ENCODE measurements around the gene RNASE13.

The RNASE13 gene

GRCh38 chr14:21029917-21030316 is 4.7 kb downstream of the RNASE13 start, which contains the start of gene TPPP2:
Gene TPPP2, plus strand, starts transcription at chr14:21030217. Its CDS starts 365 bp downstream, at chr14:21030582.
- TF ChIP-seq CTCF (IDR thresholded peaks at IDR 0.05; ENCODE audit: low read depth, low read length) = no peak
- no peak within 1 kb of the TSS for H3K4me3 ChIP-seq (replicated peaks in 1 of 2; ENCODE audit: low read depth in 2 of 2, low read length in 2 of 2)

GRCh38 chr14:21026988-21027315 is 7.7 kb downstream of the RNASE13 start:
- no peak overlapping the region for H3K4me3 ChIP-seq (replicated peaks in 1 of 2; ENCODE audit: low read depth in 2 of 2, low read length in 2 of 2)
- no peak for TF ChIP-seq CTCF (IDR thresholded peaks at IDR 0.05; ENCODE audit: low read depth, low read length)
- peak in 1 of 2 donors; percentile 38 for DNase-seq (ENCODE audit: low read depth in 2 of 2)

More at GRCh38 chr14:21029917-21030316, 4.7 kb downstream of the RNASE13 start, which contains the start of gene TPPP2:
- DNase-seq (ENCODE audit: low read depth in 2 of 2) = no peak

GRCh38 chr14:21026274-21026987 is 8.2 kb downstream of the RNASE13 start:
- H3K4me3 ChIP-seq (replicated peaks in 1 of 2; ENCODE audit: low read depth in 2 of 2, low read length in 2 of 2) = no peak overlapping the region
- TF ChIP-seq CTCF (IDR thresholded peaks at IDR 0.05; ENCODE audit: low read depth, low read length) = no peak
- no peak for DNase-seq (ENCODE audit: low read depth in 2 of 2)

- peak overlapping the region; percentile 21 to 69 for H3K4me3 ChIP-seq (replicated peaks in 1 of 2; ENCODE audit: low read depth in 2 of 2, low read length in 2 of 2)
- DNase-seq (ENCODE audit: low read depth in 2 of 2) = peak in 1 of 2 donors; percentile 36
- no peak for TF ChIP-seq CTCF (IDR thresholded peaks at IDR 0.05; ENCODE audit: low read depth, low read length)
These were observed 9.0 kb downstream of the RNASE13 start for GRCh38 chr14:21025371-21026273.

- H3K4me3 ChIP-seq (replicated peaks in 1 of 2; ENCODE audit: low read depth in 2 of 2, low read length in 2 of 2) = peak within 1 kb of the TSS; percentile 30 to 69
- TF ChIP-seq CTCF (IDR thresholded peaks at IDR 0.05; ENCODE audit: low read depth, low read length) = no peak
- peak in 1 of 2 donors; percentile 63 for DNase-seq (ENCODE audit: low read depth in 2 of 2)
These were observed 9.8 kb downstream of the RNASE13 start, which contains the start of gene NDRG2 for GRCh38 chr14:21024585-21025370. Gene NDRG2, minus strand, starts transcription at chr14:21025061. Its CDS starts 1,746 bp downstream, at chr14:21023315.
